ENCODE results near the gene FRZB. TPM values are rescaled to one million over a fixed set of nuclear protein-coding genes. Genes with fewer than 3 reads are reported as not detected.

The FRZB gene
- total and polyA plus RNA-seq, 2 of the 13 experiments (the other 11 are each of a cell fraction or from before 2014, with no cell fraction given), result 0.04 to 1.2 TPM

- TF ChIP-seq NR2F6 (IDR thresholded peaks at IDR 0.05) (peak; percentile 74), NR2F6 (CRISPR knock-in tag; IDR thresholded peaks at IDR 0.05) (peak; percentile 55; the same call in 1 of the 2 replicates), ZNF24 (IDR thresholded peaks at IDR 0.05) (no peak), RCOR2 (CRISPR knock-in tag; IDR thresholded peaks at IDR 0.05) (0 out of 2 replicates have a peak, but pooled peaks have one; percentile 38), KDM6A (CRISPR knock-in tag; IDR thresholded peaks at IDR 0.05; ENCODE audit: low read depth) (peak; percentile 73), THYN1 (CRISPR knock-in tag; IDR thresholded peaks at IDR 0.05; ENCODE audit: borderline replicate concordance, low read depth) (no peak), ZNF224 (CRISPR knock-in tag; IDR thresholded peaks at IDR 0.05) (no peak), HNF4A (CRISPR knock-in tag; IDR thresholded peaks at IDR 0.05) (peak; percentile 96), RFXAP (CRISPR knock-in tag; IDR thresholded peaks at IDR 0.05; ENCODE audit: borderline replicate concordance) (no peak), CHD4 (IDR thresholded peaks at IDR 0.05; ENCODE audit: borderline replicate concordance, low read length) (peak; percentile 31; the same call in 1 of the 2 replicates), FOXA3 (CRISPR knock-in tag; IDR thresholded peaks at IDR 0.05) (0 out of 2 replicates have a peak, but pooled peaks have one; percentile 29), ZNF710 (CRISPR knock-in tag; IDR thresholded peaks at IDR 0.05; ENCODE audit: borderline replicate concordance) (peak; percentile 42; the same call in 1 of the 2 replicates), ZMYM4 (CRISPR knock-in tag; IDR thresholded peaks at IDR 0.05) (peak; percentile 67), CEBPG (CRISPR knock-in tag; IDR thresholded peaks at IDR 0.05) (peak; percentile 88), THAP11 (CRISPR knock-in tag; IDR thresholded peaks at IDR 0.05) (0 out of 2 replicates have a peak, but pooled peaks have one; percentile 48), ZNF17 (CRISPR knock-in tag; IDR thresholded peaks at IDR 0.05) (no peak), ZBTB37 (CRISPR knock-in tag; IDR thresholded peaks at IDR 0.05) (no peak), HINFP (CRISPR knock-in tag; IDR thresholded peaks at IDR 0.05; ENCODE audit: low read depth) (no peak), ZNF746 (CRISPR knock-in tag; IDR thresholded peaks at IDR 0.05) (no peak), HNRNPL (IDR thresholded peaks at IDR 0.05; ENCODE audit: low read depth, low read length) (no peak), ZNF251 (CRISPR knock-in tag; IDR thresholded peaks at IDR 0.05) (no peak), KDM4B (CRISPR knock-in tag; IDR thresholded peaks at IDR 0.05) (no peak), MAX (IDR thresholded peaks at IDR 0.05) (0 out of 2 replicates have a peak, but pooled peaks have one; percentile 20), RFX5 (IDR thresholded peaks at IDR 0.05; ENCODE audit: low read depth, low read length) (no peak), HOXA3 (CRISPR knock-in tag; IDR thresholded peaks at IDR 0.05) (no peak), ZNF256 (CRISPR knock-in tag; conservative IDR thresholded peaks at IDR 0.05) (no peak), ZNF44 (CRISPR knock-in tag; IDR thresholded peaks at IDR 0.05) (no peak), SALL1 (CRISPR knock-in tag; IDR thresholded peaks at IDR 0.05) (peak; percentile 27; the same call in 1 of the 2 replicates)
These were observed 24.4 kb upstream of the FRZB start (continued) for GRCh38 chr2:182890773-182891378.

Data from HepG2 (cell line).